HL-60/S4 (cell line): ENCODE data around the gene GMDS.

Source experiments
- in situ Hi-C: fragments of 300-500 bp; cut with MboI; formaldehyde crosslinking; loops from 2 replicates; pipeline ENCODE4 v1.14.3; 2022; ENCODE audit warnings: low sequenced_read_pairs

Gene GMDS

GRCh38 chr6:2245103-2245876 is at the start of gene GMDS:
GMDS (minus strand) TSS chr6:2245605.
- in situ Hi-C loops = no loop called here

GRCh38 chr6:2285510-2285909 is 40.1 kb upstream of the GMDS start:
- in situ Hi-C loops = no loop called here

GRCh38 chr6:2275892-2276242 is 30.5 kb upstream of the GMDS start:
- in situ Hi-C loops = no loop called here

- in situ Hi-C loops = no loop called here
Measured at GRCh38 chr6:2274981-2275891, 29.8 kb upstream of the GMDS start.

GRCh38 chr6:2272696-2273095 is 27.3 kb upstream of the GMDS start:
- in situ Hi-C loops = no loop called here

- in situ Hi-C loops = no loop called here
Measured at GRCh38 chr6:2270054-2270453, 24.6 kb upstream of the GMDS start.

- in situ Hi-C loops = no loop called here
Measured at GRCh38 chr6:2266841-2267240, 21.4 kb upstream of the GMDS start.

- in situ Hi-C loops = no loop called here
Measured at GRCh38 chr6:2266031-2266795, 20.8 kb upstream of the GMDS start.

GRCh38 chr6:2264932-2265331 is 19.5 kb upstream of the GMDS start:
- in situ Hi-C loops = no loop called here

GRCh38 chr6:2263896-2264295 is 18.5 kb upstream of the GMDS start:
- in situ Hi-C loops = no loop called here

- in situ Hi-C loops = no loop called here
Measured at GRCh38 chr6:2259574-2259973, 14.2 kb upstream of the GMDS start.

GRCh38 chr6:2259002-2259494 is 13.6 kb upstream of the GMDS start:
- in situ Hi-C loops = no loop called here

GRCh38 chr6:2258112-2258511 is 12.7 kb upstream of the GMDS start:
- in situ Hi-C loops = no loop called here

- in situ Hi-C loops = no loop called here
Measured at GRCh38 chr6:2257363-2257762, 12.0 kb upstream of the GMDS start.

GRCh38 chr6:2254747-2255146 is 9.3 kb upstream of the GMDS start:
- in situ Hi-C loops = no loop called here

- in situ Hi-C loops = no loop called here
Measured at GRCh38 chr6:2249126-2249525, 3.7 kb upstream of the GMDS start.

- in situ Hi-C loops = no loop called here
Measured at GRCh38 chr6:2247664-2248063, 2.3 kb upstream of the GMDS start.

GRCh38 chr6:2245877-2246863 is 765 bp upstream of the GMDS start:
- in situ Hi-C loops = no loop called here

GRCh38 chr6:2244261-2245102 is 923 bp downstream of the GMDS start:
- in situ Hi-C loops = no loop called here
